D721Med (cell line): ENCODE data around the gene C3orf85.

Experiments used
- DNase-seq: peaks from one replicate; pipeline ENCODE4 v3.0.0; 2011; ENCODE audit warnings: low spot score; ENCODE audit not compliant: insufficient read length
- FAIRE-seq: peaks from 2 replicates; lab custom pipeline; 2011; peaks lifted over from hg19 to GRCh38; lab: Jason Lieb, UNC
- CTCF ChIP-seq: IDR thresholded peaks from 2 replicates; pipeline ENCODE4 v1.5.1; 2012; ENCODE audit warnings: mild to moderate bottlenecking, control low read depth; ENCODE audit not compliant: insufficient read depth; ENCODE audit errors: missing control alignments

The C3orf85 gene

GRCh38 chr3:109136523-109136922 is at the start of gene C3orf85:
C3orf85 (plus strand) TSS chr3:109136719; CDS start chr3:109136848, 129 bp downstream.
- DNase-seq (no peak), FAIRE-seq (no peak)
- TF ChIP-seq CTCF = no peak

- DNase-seq = no peak
- no peak for FAIRE-seq
- no peak for TF ChIP-seq CTCF
These were observed 47.3 kb upstream of the C3orf85 start for GRCh38 chr3:109089265-109089664.

- DNase-seq (no peak), FAIRE-seq (peak; percentile 29)
- no peak for TF ChIP-seq CTCF
These were observed 44.7 kb upstream of the C3orf85 start for GRCh38 chr3:109091846-109092245.

GRCh38 chr3:109093561-109093960 is 43.0 kb upstream of the C3orf85 start:
- TF ChIP-seq CTCF = no peak
- DNase-seq (no peak), FAIRE-seq (no peak)

- no peak for FAIRE-seq
- no peak for TF ChIP-seq CTCF
- no peak for DNase-seq
These were observed 41.4 kb upstream of the C3orf85 start for GRCh38 chr3:109095166-109095565.

GRCh38 chr3:109098079-109098644 is 38.4 kb upstream of the C3orf85 start:
- no peak for DNase-seq
- TF ChIP-seq CTCF = peak; percentile 19
- no peak for FAIRE-seq

- no peak for TF ChIP-seq CTCF
- FAIRE-seq = no peak
- DNase-seq = no peak
These were observed 26.9 kb upstream of the C3orf85 start for GRCh38 chr3:109109574-109109973.
